ENCODE data around the gene SLC25A46.
"Not testable (repeated sequence)": the region's sequence is repeated elsewhere in the genome, so short reads cannot be mapped to it uniquely, and the experiment has no call there.

The SLC25A46 gene

GRCh38 chr5:110754181-110754580, 15.4 kb downstream of the SLC25A46 start:
- Histone ChIP-seq H3K9me3 (no peaks in the 10 kb centered on the region), H3K4me1 (no peaks in the 10 kb centered on the region), H3K36me3 (peaks cover 57% of the 10 kb centered on the region), H4K20me1 (no peaks in the 10 kb centered on the region), H3K4me3 (no peak overlapping the region), H3K4me2 (no peak overlapping the region), H3K27me3 (no peaks in the 10 kb centered on the region), H3K27ac (no peak overlapping the region), H3K9ac (no peak overlapping the region)
- no peak for TF ChIP-seq Cebpa-rat (IDR thresholded peaks at IDR 0.05)

- H3K9me3 ChIP-seq = no peaks in the 10 kb centered on the region
- 0 out of 2 replicates have a peak, but pooled peaks cover 5% of the 10 kb centered on the region for H4K20me1 ChIP-seq
- H3K4me3 ChIP-seq = no peak overlapping the region
- no peak for TF ChIP-seq Cebpa-rat (IDR thresholded peaks at IDR 0.05)
- no peak overlapping the region for H3K27ac ChIP-seq
- no peak overlapping the region for H3K9ac ChIP-seq
- no peaks in the 10 kb centered on the region for H3K27me3 ChIP-seq
- peaks cover 67% of the 10 kb centered on the region for H3K36me3 ChIP-seq
- H3K4me1 ChIP-seq = no peaks in the 10 kb centered on the region
- H3K4me2 ChIP-seq = no peak overlapping the region
Measured at GRCh38 chr5:110757118-110757729, 18.4 kb downstream of the SLC25A46 start.

- TF ChIP-seq Cebpa-rat (IDR thresholded peaks at IDR 0.05) = no peak
- Histone ChIP-seq H3K27ac (no peak overlapping the region), H3K4me3 (no peak overlapping the region), H3K9ac (no peak overlapping the region), H3K36me3 (peaks cover 57% of the 10 kb centered on the region), H3K27me3 (no peaks in the 10 kb centered on the region), H4K20me1 (0 out of 2 replicates have a peak, but pooled peaks cover 5% of the 10 kb centered on the region), H3K4me2 (no peak overlapping the region), H3K9me3 (no peaks in the 10 kb centered on the region), H3K4me1 (no peaks in the 10 kb centered on the region)
Measured at GRCh38 chr5:110760158-110760557, 21.4 kb downstream of the SLC25A46 start.

GRCh38 chr5:110768138-110768860, 29.5 kb downstream of the SLC25A46 start:
- H4K20me1 ChIP-seq = no peaks in the 10 kb centered on the region
- no peaks in the 10 kb centered on the region for H3K36me3 ChIP-seq
- no peaks in the 10 kb centered on the region for H3K4me1 ChIP-seq
- no peak overlapping the region for H3K4me3 ChIP-seq
- no peak overlapping the region for H3K9ac ChIP-seq
- no peaks in the 10 kb centered on the region for H3K9me3 ChIP-seq
- H3K4me2 ChIP-seq = no peak overlapping the region
- no peaks in the 10 kb centered on the region for H3K27me3 ChIP-seq
- no peak for TF ChIP-seq Cebpa-rat (IDR thresholded peaks at IDR 0.05)
- H3K27ac ChIP-seq = no peak overlapping the region

GRCh38 chr5:110769000-110769681, 30.3 kb downstream of the SLC25A46 start:
- H3K4me2 ChIP-seq = no peak overlapping the region
- H4K20me1 ChIP-seq = no peaks in the 10 kb centered on the region
- H3K27me3 ChIP-seq = no peaks in the 10 kb centered on the region
- H3K9me3 ChIP-seq = no peaks in the 10 kb centered on the region
- no peaks in the 10 kb centered on the region for H3K4me1 ChIP-seq
- no peak for TF ChIP-seq Cebpa-rat (IDR thresholded peaks at IDR 0.05)
- H3K9ac ChIP-seq = no peak overlapping the region
- no peak overlapping the region for H3K27ac ChIP-seq
- H3K4me3 ChIP-seq = no peak overlapping the region
- no peaks in the 10 kb centered on the region for H3K36me3 ChIP-seq

- TF ChIP-seq Cebpa-rat (IDR thresholded peaks at IDR 0.05) = no peak
- Histone ChIP-seq H3K4me3 (no peak overlapping the region), H3K27ac (no peak overlapping the region), H3K9me3 (no peaks in the 10 kb centered on the region), H4K20me1 (no peaks in the 10 kb centered on the region), H3K9ac (no peak overlapping the region), H3K4me2 (no peak overlapping the region), H3K4me1 (no peaks in the 10 kb centered on the region), H3K27me3 (no peaks in the 10 kb centered on the region), H3K36me3 (no peaks in the 10 kb centered on the region)
Measured at GRCh38 chr5:110770286-110770685, 31.5 kb downstream of the SLC25A46 start.

GRCh38 chr5:110784901-110785300, 46.1 kb downstream of the SLC25A46 start:
- H3K9me3 ChIP-seq = peaks cover 3% of the 10 kb centered on the region; the same call in 1 of the 2 replicates
- H3K27me3 ChIP-seq = no peaks in the 10 kb centered on the region
- no peak overlapping the region for H3K4me2 ChIP-seq
- no peaks in the 10 kb centered on the region for H4K20me1 ChIP-seq
- no peaks in the 10 kb centered on the region for H3K36me3 ChIP-seq
- no peak overlapping the region for H3K9ac ChIP-seq
- TF ChIP-seq Cebpa-rat (IDR thresholded peaks at IDR 0.05) = no peak
- no peak overlapping the region for H3K27ac ChIP-seq
- H3K4me3 ChIP-seq = no peak overlapping the region
- H3K4me1 ChIP-seq = no peaks in the 10 kb centered on the region

GRCh38 chr5:110785356-110785755, 46.5 kb downstream of the SLC25A46 start:
- Histone ChIP-seq H3K4me1 (no peaks in the 10 kb centered on the region), H3K9me3 (peaks cover 3% of the 10 kb centered on the region; the same call in 1 of the 2 replicates), H3K36me3 (no peaks in the 10 kb centered on the region), H3K27ac (no peak overlapping the region), H3K4me2 (no peak overlapping the region), H3K27me3 (no peaks in the 10 kb centered on the region), H3K9ac (no peak overlapping the region), H4K20me1 (no peaks in the 10 kb centered on the region), H3K4me3 (no peak overlapping the region)
- TF ChIP-seq Cebpa-rat (IDR thresholded peaks at IDR 0.05) = no peak

GRCh38 chr5:110788006-110788405, 49.2 kb downstream of the SLC25A46 start:
- H3K4me1 ChIP-seq, H3K27ac ChIP-seq, H3K9me3 ChIP-seq, H3K4me3 ChIP-seq, H4K20me1 ChIP-seq, H3K27me3 ChIP-seq, H3K36me3 ChIP-seq, H3K4me2 ChIP-seq, H3K9ac ChIP-seq: not testable (repeated sequence)

- Histone ChIP-seq H3K27me3 (no peaks in the 10 kb centered on the region), H3K36me3 (no peaks in the 10 kb centered on the region), H4K20me1 (no peaks in the 10 kb centered on the region), H3K4me1 (no peaks in the 10 kb centered on the region), H3K9ac (no peak overlapping the region), H3K4me3 (no peak overlapping the region), H3K9me3 (peaks cover 3% of the 10 kb centered on the region; the same call in 1 of the 2 replicates), H3K27ac (no peak overlapping the region), H3K4me2 (no peak overlapping the region)
- no peak for TF ChIP-seq Cebpa-rat (IDR thresholded peaks at IDR 0.05)
Measured at GRCh38 chr5:110790673-110791072, 51.9 kb downstream of the SLC25A46 start.

Measured in BLaER1 (cell line).